ENCODE measurements around the gene SMG6. TPM values are rescaled to one million over a fixed set of nuclear protein-coding genes. Genes with fewer than 3 reads are reported as not detected.

Gene SMG6
- total RNA-seq, 2 experiments from 2014 or later = 37.8 to 38.7 TPM

GRCh38 chr17:2128011-2128410, 175.6 kb downstream of the SMG6 start:
- peaks cover 3% of the 10 kb centered on the region for H3K36me3 Mint-ChIP-seq (ENCODE audit: low read depth)
- H3K27me3 Mint-ChIP-seq = no peaks in the 10 kb centered on the region

GRCh38 chr17:2125013-2125535, 178.5 kb downstream of the SMG6 start:
- Mint-ChIP-seq H3K36me3 (ENCODE audit: low read depth) (peaks cover 2% of the 10 kb centered on the region), H3K9me3 (no peaks in the 10 kb centered on the region), H3K4me3 (no peak overlapping the region), H3K27me3 (no peaks in the 10 kb centered on the region), H3K4me1 (peaks cover 22% of the 10 kb centered on the region), H3K27ac (no peak overlapping the region)
- CTCF ChIA-PET = no interaction called here
- DNase-seq = no peak
- POLR2A ChIA-PET = interaction anchor here (1.7 to 2.0 kb wide), 2 partner anchors 10 to 36 kb away, joined by 3 to 15 read pairs; no protein-coding TSS in a partner anchor

More at GRCh38 chr17:2128011-2128410, 175.6 kb downstream of the SMG6 start:
- no peak for DNase-seq
- Mint-ChIP-seq H3K4me1 (peaks cover 16% of the 10 kb centered on the region), H3K27ac (no peak overlapping the region), H3K9me3 (no peaks in the 10 kb centered on the region), H3K4me3 (no peak overlapping the region)
- POLR2A ChIA-PET = no interaction called here
- CTCF ChIA-PET = no interaction called here

- no peaks in the 10 kb centered on the region for H3K27me3 Mint-ChIP-seq
Observed at GRCh38 chr17:2124391-2124790, 179.2 kb downstream of the SMG6 start.

GRCh38 chr17:2123375-2124251, 180.0 kb downstream of the SMG6 start:
- Mint-ChIP-seq H3K9me3 (no peaks in the 10 kb centered on the region), H3K27ac (peak overlapping the region; percentile 65), H3K36me3 (ENCODE audit: low read depth) (peaks cover 4% of the 10 kb centered on the region), H3K27me3 (no peaks in the 10 kb centered on the region), H3K4me3 (no peak overlapping the region), H3K4me1 (peaks cover 22% of the 10 kb centered on the region)
- CTCF ChIA-PET = interaction anchor here (1.1 to 1.2 kb wide), 3 partner anchors 20 to 122 kb away, joined by 3 to 6 read pairs (median 3); no protein-coding TSS in a partner anchor
- POLR2A ChIA-PET = interaction anchor here (1.2 to 2.0 kb wide), 3 partner anchors 11 to 35 kb away, joined by 3 to 15 read pairs (median 3); no protein-coding TSS in a partner anchor
- DNase-seq = no peak

More at GRCh38 chr17:2124391-2124790, 179.2 kb downstream of the SMG6 start:
- Mint-ChIP-seq H3K36me3 (ENCODE audit: low read depth) (peaks cover 4% of the 10 kb centered on the region), H3K27ac (peak overlapping the region; percentile 65), H3K4me1 (peaks cover 22% of the 10 kb centered on the region), H3K4me3 (no peak overlapping the region), H3K9me3 (no peaks in the 10 kb centered on the region)
- ChIA-PET CTCF (interaction anchor here (1.1 to 1.2 kb wide), 2 partner anchors 19 to 64 kb away, joined by 3 read pairs; no protein-coding TSS in a partner anchor), POLR2A (interaction anchor here (1.7 to 2.0 kb wide), 2 partner anchors 11 to 36 kb away, joined by 3 to 15 read pairs; no protein-coding TSS in a partner anchor)
- DNase-seq = no peak

- H3K4me1 Mint-ChIP-seq = peaks cover 22% of the 10 kb centered on the region
- ChIA-PET CTCF (interaction anchor here (1.0 to 1.2 kb wide), 4 partner anchors 11 to 123 kb away, joined by 3 to 6 read pairs (median 4); no protein-coding TSS in a partner anchor), POLR2A (interaction anchor here (1.2 to 2.0 kb wide), 4 partner anchors 10 to 35 kb away, joined by 3 to 15 read pairs (median 4); no protein-coding TSS in a partner anchor)
- H3K27ac Mint-ChIP-seq = no peak overlapping the region
- H3K4me3 Mint-ChIP-seq = no peak overlapping the region
- no peak for DNase-seq
- H3K27me3 Mint-ChIP-seq = no peaks in the 10 kb centered on the region
- no peaks in the 10 kb centered on the region for H3K9me3 Mint-ChIP-seq
- H3K36me3 Mint-ChIP-seq (ENCODE audit: low read depth) = peaks cover 4% of the 10 kb centered on the region
Observed at GRCh38 chr17:2122641-2123302, 180.8 kb downstream of the SMG6 start.

- Mint-ChIP-seq H3K36me3 (ENCODE audit: low read depth) (peaks cover 4% of the 10 kb centered on the region), H3K27me3 (no peaks in the 10 kb centered on the region), H3K4me3 (no peak overlapping the region), H3K27ac (no peak overlapping the region), H3K4me1 (peaks cover 28% of the 10 kb centered on the region), H3K9me3 (no peaks in the 10 kb centered on the region)
- ChIA-PET CTCF (interaction anchor here (1.0 to 2.0 kb wide), 5 partner anchors 8 to 124 kb away, joined by 3 to 9 read pairs (median 4); no protein-coding TSS in a partner anchor), POLR2A (interaction anchor here (0.9 to 1.5 kb wide), 2 partner anchors 19 to 33 kb away, joined by 3 to 4 read pairs; no protein-coding TSS in a partner anchor)
- no peak for DNase-seq
Observed at GRCh38 chr17:2120586-2121335, 182.8 kb downstream of the SMG6 start.

- CTCF ChIA-PET = interaction anchor here (0.8 to 1.1 kb wide), 3 partner anchors 19 to 31 kb away, joined by 3 to 5 read pairs (median 4); no protein-coding TSS in a partner anchor
- H3K9me3 Mint-ChIP-seq = no peaks in the 10 kb centered on the region
- H3K27ac Mint-ChIP-seq = no peak overlapping the region
- no peak for DNase-seq
- no peaks in the 10 kb centered on the region for H3K36me3 Mint-ChIP-seq (ENCODE audit: low read depth)
- no peaks in the 10 kb centered on the region for H3K27me3 Mint-ChIP-seq
- no peak overlapping the region for H3K4me3 Mint-ChIP-seq
- POLR2A ChIA-PET = interaction anchor here (0.9 to 1.2 kb wide), 2 partner anchors 10 to 105 kb away, joined by 3 read pairs; no protein-coding TSS in a partner anchor
- H3K4me1 Mint-ChIP-seq = peaks cover 13% of the 10 kb centered on the region
Observed at GRCh38 chr17:2113279-2113622, 190.3 kb downstream of the SMG6 start.

GRCh38 chr17:2111691-2112090, 191.9 kb downstream of the SMG6 start:
- Mint-ChIP-seq H3K4me3 (no peak overlapping the region), H3K4me1 (peaks cover 7% of the 10 kb centered on the region), H3K36me3 (ENCODE audit: low read depth) (peaks cover 3% of the 10 kb centered on the region), H3K9me3 (no peaks in the 10 kb centered on the region), H3K27me3 (no peaks in the 10 kb centered on the region), H3K27ac (no peak overlapping the region)
- ChIA-PET POLR2A (interaction anchor here (1.5 kb wide), 1 partner anchor 43 kb away, joined by 3 read pairs; no protein-coding TSS in a partner anchor), CTCF (interaction anchor here (0.7 to 1.2 kb wide), 2 partner anchors 10 to 57 kb away, joined by 3 read pairs; no protein-coding TSS in a partner anchor)
- DNase-seq = no peak

- Mint-ChIP-seq H3K4me1 (peaks cover 17% of the 10 kb centered on the region), H3K27me3 (no peaks in the 10 kb centered on the region), H3K9me3 (no peaks in the 10 kb centered on the region), H3K36me3 (ENCODE audit: low read depth) (peaks cover 6% of the 10 kb centered on the region), H3K27ac (no peak overlapping the region), H3K4me3 (no peak overlapping the region)
- ChIA-PET CTCF (no interaction called here), POLR2A (no interaction called here)
- no peak for DNase-seq
Observed at GRCh38 chr17:2110436-2110835, 193.1 kb downstream of the SMG6 start.

GRCh38 chr17:2108170-2108569, 195.4 kb downstream of the SMG6 start:
- Mint-ChIP-seq H3K4me1 (peaks cover 20% of the 10 kb centered on the region), H3K36me3 (ENCODE audit: low read depth) (peaks cover 10% of the 10 kb centered on the region), H3K27ac (no peak overlapping the region), H3K27me3 (no peaks in the 10 kb centered on the region), H3K4me3 (no peak overlapping the region), H3K9me3 (no peaks in the 10 kb centered on the region)
- no peak for DNase-seq
- POLR2A ChIA-PET = no interaction called here
- CTCF ChIA-PET = no interaction called here

GRCh38 chr17:2107506-2107905, 196.1 kb downstream of the SMG6 start:
- peaks cover 17% of the 10 kb centered on the region for H3K36me3 Mint-ChIP-seq (ENCODE audit: low read depth)
- ChIA-PET POLR2A (no interaction called here), CTCF (interaction anchor here (1.1 kb wide), 1 partner anchor 51 kb away, joined by 3 read pairs; no protein-coding TSS in a partner anchor)
- no peaks in the 10 kb centered on the region for H3K27me3 Mint-ChIP-seq
- no peaks in the 10 kb centered on the region for H3K9me3 Mint-ChIP-seq
- peaks cover 25% of the 10 kb centered on the region for H3K4me1 Mint-ChIP-seq
- H3K4me3 Mint-ChIP-seq = no peak overlapping the region
- DNase-seq = no peak
- H3K27ac Mint-ChIP-seq = no peak overlapping the region

- POLR2A ChIA-PET = no interaction called here
- CTCF ChIA-PET = interaction anchor here (1.1 kb wide), 1 partner anchor 51 kb away, joined by 3 read pairs; no protein-coding TSS in a partner anchor
Observed at GRCh38 chr17:2107050-2107449, 196.5 kb downstream of the SMG6 start.

More at GRCh38 chr17:2107050-2107449, 196.5 kb downstream of the SMG6 start:
- Mint-ChIP-seq H3K9me3 (no peaks in the 10 kb centered on the region), H3K27ac (no peak overlapping the region), H3K36me3 (ENCODE audit: low read depth) (peaks cover 17% of the 10 kb centered on the region), H3K4me1 (peaks cover 25% of the 10 kb centered on the region), H3K4me3 (no peak overlapping the region), H3K27me3 (no peaks in the 10 kb centered on the region)
- DNase-seq = no peak

Data from activated CD4-positive, alpha-beta memory T cell treated with anti-CD3 and anti-CD28 coated beads, Interleukin-2, amount 10 ng/mL, durations not matched to agents 7 days and 5 days (primary cell).